ENCODE measurements around the gene EPHB2. TPM values are rescaled to one million over a fixed set of nuclear protein-coding genes. Genes with fewer than 3 reads are reported as not detected.

The EPHB2 gene
- total and polyA plus RNA-seq, 2 donors (not counting 1 experiment from before 2014, with no cell fraction given), result 0.07 to 0.39 TPM

GRCh38 chr1:22967833-22968232, 257.2 kb downstream of the EPHB2 start:
- no peak overlapping the region for H2AFZ ChIP-seq (ENCODE audit: insufficient read depth, low read depth, low read length, poor library complexity, severe bottlenecking)
- Mint-ChIP-seq H3K27me3 (peaks cover 56% of the 10 kb centered on the region), H3K27ac (no peak overlapping the region), H3K9me3 (ENCODE audit: insufficient read depth) (peaks cover 6% of the 10 kb centered on the region), H3K4me3 (no peak overlapping the region), H3K4me1 (no peaks in the 10 kb centered on the region)
- H3K27ac ChIP-seq (ENCODE audit: low read length in 2 of 2), result no peak overlapping the region
- intact Hi-C loops (cut with micrococcal nuclease), result no loop called here
- H4K20me1 ChIP-seq (ENCODE audit: control insufficient read depth, insufficient read depth, low read length, poor library complexity, severe bottlenecking), result no peaks in the 10 kb centered on the region
- ATAC-seq (ENCODE audit: low read depth), result no peak
- no peak for DNase-seq
- H3K9ac ChIP-seq (ENCODE audit: low read length), result no peak overlapping the region
- H3K4me2 ChIP-seq (replicated peaks; ENCODE audit: low read depth, low read length, poor library complexity, severe bottlenecking), result no peak overlapping the region
- TF ChIP-seq EZH2 (IDR thresholded peaks at IDR 0.05; ENCODE audit: borderline replicate concordance, insufficient read depth, low read depth, low read length, poor library complexity, severe bottlenecking), result no peak
- no peak for TF ChIP-seq CTCF (IDR thresholded peaks at IDR 0.05)
- H3K36me3 ChIP-seq (replicated peaks in 1 of 2; ENCODE audit: control extremely low read depth in 1 of 2, control insufficient read depth in 1 of 2, extremely low read depth in 1 of 2, insufficient read depth in 2 of 2, low read length in 1 of 2), result no peaks in the 10 kb centered on the region
- peaks cover 0 to 20% (median 7%) of the 10 kb centered on the region in 3 donors for H3K9me3 ChIP-seq (ENCODE audit: control extremely low read depth in 1 of 3, control insufficient read depth in 2 of 3, insufficient read depth in 1 of 3, low read length in 2 of 3)
- no peaks in the 10 kb centered on the region for H3K79me2 ChIP-seq (ENCODE audit: control insufficient read depth, insufficient read depth, low read length)
- H3K27me3 ChIP-seq (replicated peaks in 1 of 4; ENCODE audit: control extremely low read depth in 1 of 4, control insufficient read depth in 3 of 4, insufficient read depth in 4 of 4, low read length in 3 of 4), result peaks cover 0 to 23% (median 9%) of the 10 kb centered on the region in 4 experiments
- no peak overlapping the region for H3K4me3 ChIP-seq (ENCODE audit: control extremely low read depth in 1 of 5, extremely low read depth in 1 of 5, insufficient read depth in 1 of 5, low read depth in 2 of 5, low read length in 4 of 5)
- POLR2A ChIA-PET, result no interaction called here
- CTCF ChIA-PET, result no interaction called here
- WGBS (ENCODE audit: insufficient coverage), result no CpG with 5 or more reads among the region's 2 CpGs
- H3K4me1 ChIP-seq (ENCODE audit: control insufficient read depth in 2 of 2, insufficient read depth in 2 of 2, low read length in 2 of 2), result peaks cover 0 to 3% of the 10 kb centered on the region in 2 donors

- ChIA-PET CTCF (no interaction called here), POLR2A (no interaction called here)
- ATAC-seq (ENCODE audit: low read depth), result no peak
- no peaks in the 10 kb centered on the region for H4K20me1 ChIP-seq (ENCODE audit: control insufficient read depth, insufficient read depth, low read length, poor library complexity, severe bottlenecking)
- peaks cover 0 to 2% of the 10 kb centered on the region in 2 donors for H3K4me1 ChIP-seq (ENCODE audit: control insufficient read depth in 2 of 2, insufficient read depth in 2 of 2, low read length in 2 of 2)
- H3K9me3 ChIP-seq (ENCODE audit: control extremely low read depth in 1 of 3, control insufficient read depth in 2 of 3, insufficient read depth in 1 of 3, low read length in 2 of 3), result peaks cover 0 to 18% (median 7%) of the 10 kb centered on the region in 3 donors
- Mint-ChIP-seq H3K27ac (no peak overlapping the region), H3K27me3 (peaks cover 59% of the 10 kb centered on the region), H3K9me3 (ENCODE audit: insufficient read depth) (peaks cover 6% of the 10 kb centered on the region), H3K4me3 (no peak overlapping the region), H3K4me1 (no peaks in the 10 kb centered on the region)
- H3K36me3 ChIP-seq (replicated peaks in 1 of 2; ENCODE audit: control extremely low read depth in 1 of 2, control insufficient read depth in 1 of 2, extremely low read depth in 1 of 2, insufficient read depth in 2 of 2, low read length in 1 of 2), result no peaks in the 10 kb centered on the region
- 15% methylated on average over 5 of the region's 5 CpGs for WGBS (ENCODE audit: insufficient coverage)
- no peak overlapping the region for H3K27ac ChIP-seq (ENCODE audit: low read length in 2 of 2)
- no peak for DNase-seq
- no peak overlapping the region for H2AFZ ChIP-seq (ENCODE audit: insufficient read depth, low read depth, low read length, poor library complexity, severe bottlenecking)
- no peak overlapping the region for H3K9ac ChIP-seq (ENCODE audit: low read length)
- no peak for TF ChIP-seq EZH2 (IDR thresholded peaks at IDR 0.05; ENCODE audit: borderline replicate concordance, insufficient read depth, low read depth, low read length, poor library complexity, severe bottlenecking)
- no peak for TF ChIP-seq CTCF (IDR thresholded peaks at IDR 0.05)
- no peak overlapping the region for H3K4me2 ChIP-seq (replicated peaks; ENCODE audit: low read depth, low read length, poor library complexity, severe bottlenecking)
- intact Hi-C loops (cut with micrococcal nuclease), result no loop called here
- no peaks in the 10 kb centered on the region for H3K79me2 ChIP-seq (ENCODE audit: control insufficient read depth, insufficient read depth, low read length)
- peaks cover 0 to 22% (median 9%) of the 10 kb centered on the region in 4 experiments for H3K27me3 ChIP-seq (replicated peaks in 1 of 4; ENCODE audit: control extremely low read depth in 1 of 4, control insufficient read depth in 3 of 4, insufficient read depth in 4 of 4, low read length in 3 of 4)
- no peak overlapping the region for H3K4me3 ChIP-seq (ENCODE audit: control extremely low read depth in 1 of 5, extremely low read depth in 1 of 5, insufficient read depth in 1 of 5, low read depth in 2 of 5, low read length in 4 of 5)
Measured at GRCh38 chr1:22969304-22969709, 258.7 kb downstream of the EPHB2 start.

Measured in B cell (primary cell).